HUES64 (cell line): ENCODE results near the gene HOXB4.
A peak's percentile ranks its signal among the peaks of the same experiment; 100 is the strongest.

Source experiments
- H3K27ac ChIP-seq: 2 replicates; pipeline ENCODE4 v1.7.0; 2013; ENCODE audit warnings: low read depth, low read length, inconsistent platforms
- H3K27me3 ChIP-seq: 2 replicates; pipeline ENCODE4 v1.6.1; 2013; ENCODE audit warnings: mild to moderate bottlenecking, low read length; ENCODE audit not compliant: insufficient read depth
- H3K36me3 ChIP-seq: 2 replicates; pipeline ENCODE4 v1.6.1; 2013; ENCODE audit warnings: mild to moderate bottlenecking, low read length; ENCODE audit not compliant: insufficient read depth
- H3K4me1 ChIP-seq: 2 replicates; pipeline ENCODE4 v1.6.1; 2013; ENCODE audit warnings: mild to moderate bottlenecking, low read length, moderate library complexity; ENCODE audit not compliant: insufficient read depth
- H3K4me3 ChIP-seq: 2 replicates; pipeline ENCODE4 v1.5.1; 2013; ENCODE audit warnings: mild to moderate bottlenecking, low read length, moderate library complexity
- H3K9ac ChIP-seq: 2 replicates; pipeline ENCODE4 v1.6.1; 2013; ENCODE audit warnings: mild to moderate bottlenecking, low read depth, low read length
- H3K9me3 ChIP-seq: 2 replicates; pipeline ENCODE4 v1.6.1; 2013; ENCODE audit warnings: low read depth, low read length; ENCODE audit not compliant: insufficient read depth
- WGBS: fragments of 150-250, 120-280 bp; methylation state at CpG from one replicate; pipeline ENCODE4 v1.1.7; 2013; ENCODE audit warnings: missing lambda C conversion rate; 5-methylcytosine and 5-hydroxymethylcytosine counted together

Gene HOXB4

DNA sequence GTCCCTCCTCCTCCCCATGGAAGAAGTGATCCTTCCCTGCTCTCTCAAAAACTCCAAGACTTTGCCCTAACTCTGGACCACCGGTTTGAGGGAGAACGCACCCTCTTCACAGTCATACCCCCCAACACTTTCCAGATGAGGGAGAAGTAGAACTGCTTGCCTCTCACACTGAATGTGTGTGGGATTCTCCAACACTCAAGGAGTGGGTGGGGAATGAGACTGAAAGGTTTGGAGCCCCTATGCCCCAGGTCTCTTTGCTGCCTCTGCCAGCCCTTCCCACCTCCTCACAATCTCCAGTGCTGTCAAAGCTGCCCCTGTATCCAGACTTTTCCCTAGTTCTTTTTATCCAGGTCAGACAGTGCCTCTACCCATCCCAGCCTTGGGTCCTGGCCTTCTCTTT lies 11.4 kb downstream of the HOXB4 start:
- no peaks in the 10 kb centered on the region for H3K9me3 ChIP-seq
- H3K27ac ChIP-seq: no peak overlapping the region
- 0% methylated on average over 1 of the region's 2 CpGs for WGBS
- no peak overlapping the region for H3K9ac ChIP-seq
- H3K4me1 ChIP-seq: peaks cover 31% of the 10 kb centered on the region
- no peaks in the 10 kb centered on the region for H3K36me3 ChIP-seq
- peaks cover 100% of the 10 kb centered on the region for H3K27me3 ChIP-seq
- no peak overlapping the region for H3K4me3 ChIP-seq

DNA sequence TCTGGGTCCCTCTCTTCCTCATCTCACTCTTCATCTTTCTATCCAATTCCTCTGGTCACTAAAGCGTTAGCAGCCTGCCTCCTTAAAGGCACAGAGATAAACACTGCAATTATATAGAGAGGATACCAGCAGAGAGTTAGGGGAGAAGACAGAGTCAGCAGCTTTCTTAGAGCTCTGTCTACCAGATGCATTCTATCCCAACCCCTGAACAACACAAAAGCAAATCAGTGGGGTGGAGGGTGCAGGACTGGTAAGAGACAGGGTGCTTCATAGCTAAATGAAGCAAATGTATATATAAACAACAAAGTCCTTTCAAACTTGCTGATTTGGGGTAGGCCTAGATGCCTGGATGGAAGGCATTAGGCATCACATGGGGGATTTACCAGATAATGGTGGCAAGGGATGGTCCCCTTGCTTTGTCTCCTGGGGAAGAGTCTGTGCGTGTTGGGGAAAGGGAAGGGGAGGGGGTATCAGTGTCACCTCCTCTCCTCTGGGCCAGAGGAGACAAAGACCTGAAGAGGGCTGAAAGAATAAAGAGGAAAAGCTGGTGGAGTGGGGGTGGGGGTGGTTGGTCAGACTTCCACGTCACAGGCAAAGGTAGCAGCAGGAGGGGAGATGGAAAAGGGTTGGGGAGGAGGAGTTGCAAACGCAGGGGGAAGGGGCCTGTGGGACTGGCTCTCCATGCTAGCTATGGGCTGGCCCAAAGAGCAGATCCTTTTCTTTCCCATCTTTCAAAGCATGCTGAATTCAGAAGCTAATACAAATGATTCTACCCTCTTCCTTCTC lies 12.0 kb downstream of the HOXB4 start:
- Histone ChIP-seq H3K9me3 (no peaks in the 10 kb centered on the region), H3K9ac (no peak overlapping the region), H3K4me3 (no peak overlapping the region), H3K27ac (no peak overlapping the region), H3K36me3 (no peaks in the 10 kb centered on the region), H3K4me1 (peaks cover 29% of the 10 kb centered on the region), H3K27me3 (peaks cover 100% of the 10 kb centered on the region)
- 4% methylated on average over 4 of the region's 4 CpGs for WGBS

DNA sequence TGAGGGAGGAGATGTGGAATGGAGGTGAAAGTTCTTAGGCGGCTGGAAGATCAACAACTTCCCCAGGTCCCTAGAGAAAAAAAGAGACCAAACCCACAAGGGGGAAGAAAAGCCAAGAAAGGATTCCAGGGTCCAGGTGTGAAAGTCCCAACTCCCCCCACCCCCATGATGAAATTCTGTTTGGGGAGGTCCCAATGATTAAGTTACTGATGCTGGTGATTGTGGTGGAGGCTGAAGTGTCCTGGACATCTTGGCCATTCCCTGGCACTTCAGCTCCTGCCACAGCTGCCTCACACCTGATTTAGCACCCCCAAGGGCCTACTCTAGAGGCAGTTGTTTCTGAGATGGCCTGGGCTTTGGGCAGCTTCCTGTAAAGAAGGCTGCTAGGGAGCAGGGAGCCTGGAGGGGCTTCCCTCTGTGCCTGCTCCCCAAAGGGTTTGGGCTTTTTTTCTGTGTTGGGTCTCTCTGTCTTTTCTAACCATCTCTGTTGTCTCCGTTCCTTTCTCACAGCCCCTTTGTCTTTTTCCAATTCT lies 13.1 kb downstream of the HOXB4 start:
- H3K4me1 ChIP-seq: peaks cover 19% of the 10 kb centered on the region
- 11% methylated on average over 2 of the region's 2 CpGs for WGBS
- no peaks in the 10 kb centered on the region for H3K36me3 ChIP-seq
- no peak overlapping the region for H3K9ac ChIP-seq
- no peaks in the 10 kb centered on the region for H3K9me3 ChIP-seq
- no peak overlapping the region for H3K27ac ChIP-seq
- H3K4me3 ChIP-seq: no peak overlapping the region
- peaks cover 100% of the 10 kb centered on the region for H3K27me3 ChIP-seq

DNA sequence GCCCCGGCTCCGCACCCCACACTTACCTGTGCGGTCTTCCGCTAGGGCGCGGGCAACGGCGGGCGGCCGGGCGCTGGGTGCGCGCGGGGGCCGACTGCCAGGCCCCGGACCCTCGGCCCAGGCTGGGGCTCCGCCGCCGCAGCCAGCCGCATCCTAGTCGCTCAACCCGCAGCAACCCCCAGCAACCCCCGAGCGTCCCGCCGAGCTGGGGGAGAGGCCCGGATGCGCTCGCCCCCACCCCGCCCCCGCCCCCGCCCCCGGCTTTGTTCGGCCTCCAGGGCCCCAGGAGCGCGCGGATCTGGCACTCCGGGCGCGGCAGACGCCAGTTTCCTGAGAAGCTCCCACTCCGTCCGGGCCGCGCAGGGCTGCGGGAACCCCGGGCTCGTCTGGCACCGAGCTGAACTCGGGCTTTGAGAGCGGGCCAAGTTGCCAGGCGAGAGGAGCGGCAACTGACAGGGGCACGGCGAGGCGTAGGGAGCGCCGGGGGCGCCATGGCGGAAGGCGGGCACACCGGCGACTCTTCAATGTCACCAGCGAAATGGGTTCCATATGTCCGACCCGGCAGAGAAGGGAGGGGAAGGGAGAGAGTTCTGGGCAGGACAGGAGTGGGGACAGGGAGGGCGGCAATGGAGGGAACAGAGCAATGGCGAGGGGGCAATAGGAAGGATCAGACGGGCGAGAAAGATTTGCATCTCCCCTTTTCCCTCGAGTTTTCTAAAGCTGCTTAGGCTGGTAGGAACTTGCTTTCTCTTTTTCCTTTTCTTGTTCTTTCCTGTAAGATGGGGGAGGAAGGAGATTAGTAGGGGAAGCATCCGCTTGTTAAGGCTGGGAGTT lies 13.7 kb downstream of the HOXB4 start:
- under 1% methylated on average over 73 of the region's 73 CpGs for WGBS
- peak overlapping the region; percentile 31 for H3K4me3 ChIP-seq
- no peaks in the 10 kb centered on the region for H3K36me3 ChIP-seq
- H3K27ac ChIP-seq: no peak overlapping the region
- peaks cover 100% of the 10 kb centered on the region for H3K27me3 ChIP-seq
- no peak overlapping the region for H3K9ac ChIP-seq
- H3K9me3 ChIP-seq: no peaks in the 10 kb centered on the region
- H3K4me1 ChIP-seq: peaks cover 13% of the 10 kb centered on the region

DNA sequence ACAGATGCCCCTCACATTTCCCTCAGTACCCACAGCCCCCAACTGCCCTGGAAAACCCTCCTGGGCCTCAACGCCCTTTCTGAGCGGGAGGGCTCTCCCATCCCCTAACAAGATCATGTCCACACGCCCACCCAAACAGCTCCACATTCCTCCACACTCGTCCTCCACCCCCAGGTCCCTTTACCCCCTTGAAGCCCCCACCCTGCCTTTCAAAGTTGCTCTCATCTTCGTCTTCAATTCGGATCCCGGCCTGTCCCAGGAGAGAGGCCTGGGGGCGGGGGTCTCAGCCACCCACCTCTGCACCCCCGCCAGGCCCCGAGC lies 14.3 kb downstream of the HOXB4 start:
- H3K36me3 ChIP-seq: no peaks in the 10 kb centered on the region
- no peak overlapping the region for H3K9ac ChIP-seq
- H3K4me1 ChIP-seq: peaks cover 13% of the 10 kb centered on the region
- peaks cover 100% of the 10 kb centered on the region for H3K27me3 ChIP-seq
- no peak overlapping the region for H3K27ac ChIP-seq
- H3K4me3 ChIP-seq: no peak overlapping the region
- no peaks in the 10 kb centered on the region for H3K9me3 ChIP-seq
- WGBS: 2% methylated on average over 10 of the region's 10 CpGs

DNA sequence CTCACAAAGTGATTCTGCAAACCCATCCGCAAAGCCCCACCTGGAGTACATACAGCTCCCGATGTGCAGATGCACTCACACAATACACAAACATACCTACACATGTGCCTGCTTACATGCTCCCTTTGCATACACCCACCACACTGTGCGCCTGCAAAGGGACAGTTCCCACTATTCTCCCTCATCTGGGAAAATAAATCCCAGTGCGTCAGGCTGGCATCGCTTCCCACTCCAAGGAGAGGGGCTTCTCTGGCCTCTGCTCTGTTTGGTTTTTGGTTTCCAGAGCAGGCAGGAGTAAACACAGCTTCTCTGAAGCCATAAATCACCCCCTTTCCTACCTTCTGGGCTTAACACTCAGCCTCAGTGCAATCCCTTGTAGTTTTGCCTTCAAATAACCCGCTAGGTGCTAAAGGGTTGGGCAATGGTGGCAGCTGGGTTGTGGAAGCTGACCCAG lies 14.7 kb downstream of the HOXB4 start:
- peaks cover 100% of the 10 kb centered on the region for H3K27me3 ChIP-seq

DNA sequence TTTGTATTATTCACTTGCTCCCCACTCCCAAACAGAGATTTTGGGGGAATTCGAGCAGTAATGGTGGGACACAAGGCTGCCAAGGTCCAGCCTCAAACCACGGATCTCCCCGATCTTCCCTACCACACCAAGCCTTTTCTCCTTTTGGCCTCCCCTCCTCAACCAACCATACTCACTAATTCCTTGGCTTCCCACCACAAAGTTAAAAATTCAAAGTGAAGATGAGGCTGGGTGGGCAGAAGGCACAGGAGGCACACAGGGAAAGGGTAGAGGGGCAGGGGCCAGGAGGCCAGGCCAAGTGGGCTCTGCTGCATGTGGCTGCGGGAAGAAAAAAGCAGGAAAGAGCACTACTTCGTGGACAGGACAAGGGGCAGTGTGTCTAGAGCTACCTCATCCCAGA lies 15.2 kb downstream of the HOXB4 start:
- peaks cover 100% of the 10 kb centered on the region for H3K27me3 ChIP-seq
- no peak overlapping the region for H3K9ac ChIP-seq
- H3K36me3 ChIP-seq: no peaks in the 10 kb centered on the region
- H3K27ac ChIP-seq: no peak overlapping the region
- 30% methylated on average over 5 of the region's 5 CpGs for WGBS
- no peak overlapping the region for H3K4me3 ChIP-seq
- H3K9me3 ChIP-seq: no peaks in the 10 kb centered on the region
- H3K4me1 ChIP-seq: peaks cover 10% of the 10 kb centered on the region

More for the DNA sequence above, 14.7 kb downstream of the HOXB4 start:
- Histone ChIP-seq H3K36me3 (no peaks in the 10 kb centered on the region), H3K9me3 (no peaks in the 10 kb centered on the region), H3K27ac (no peak overlapping the region), H3K4me1 (peaks cover 13% of the 10 kb centered on the region), H3K4me3 (no peak overlapping the region), H3K9ac (no peak overlapping the region)
- WGBS: 22% methylated on average over 6 of the region's 6 CpGs

DNA sequence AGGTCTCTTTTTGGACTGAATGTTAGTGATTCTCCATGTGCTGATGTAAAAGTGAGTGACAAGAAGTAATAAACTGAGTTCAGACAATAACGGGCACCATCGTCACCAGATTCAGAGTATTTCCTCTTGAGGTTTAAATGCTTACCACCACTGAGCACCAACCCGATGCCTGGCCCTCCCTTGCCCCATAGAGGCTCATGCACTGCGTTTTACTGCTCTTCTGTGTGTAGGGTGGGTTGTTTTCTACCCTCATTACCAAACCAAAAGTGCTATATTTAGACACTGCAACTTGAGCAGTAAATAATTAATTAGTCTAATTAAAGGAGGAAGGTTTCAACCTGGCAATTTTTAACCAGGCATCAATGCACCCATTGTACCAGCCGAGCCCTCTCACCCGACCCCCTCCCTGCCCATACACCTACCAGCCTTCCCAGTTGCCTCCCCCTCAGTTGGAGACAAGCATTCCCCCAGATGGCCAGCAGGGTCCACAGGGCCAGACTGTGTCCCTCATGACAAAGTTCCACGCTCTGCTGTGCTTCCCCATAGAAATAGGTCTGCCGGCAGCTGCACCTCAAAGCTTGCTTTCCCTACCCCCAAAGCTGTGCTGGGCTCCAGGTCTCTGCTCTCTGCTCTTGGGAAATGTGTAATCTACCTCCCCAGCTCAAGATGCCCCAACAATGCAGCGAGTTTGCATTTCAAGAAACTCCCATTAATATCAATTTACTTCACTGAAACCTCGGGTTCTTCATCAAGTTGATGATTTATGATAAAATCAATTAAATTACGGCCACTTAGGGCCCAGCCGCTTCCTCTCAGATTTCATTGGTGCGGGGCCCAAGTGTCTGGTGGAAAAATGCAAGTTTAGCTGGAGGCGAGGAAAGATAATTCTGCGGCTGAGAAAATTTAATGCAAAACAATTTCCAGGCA lies 16.0 kb downstream of the HOXB4 start:
- peaks cover 100% of the 10 kb centered on the region for H3K27me3 ChIP-seq
- WGBS: 46% methylated on average over 14 of the region's 15 CpGs
- no peak overlapping the region for H3K27ac ChIP-seq

DNA sequence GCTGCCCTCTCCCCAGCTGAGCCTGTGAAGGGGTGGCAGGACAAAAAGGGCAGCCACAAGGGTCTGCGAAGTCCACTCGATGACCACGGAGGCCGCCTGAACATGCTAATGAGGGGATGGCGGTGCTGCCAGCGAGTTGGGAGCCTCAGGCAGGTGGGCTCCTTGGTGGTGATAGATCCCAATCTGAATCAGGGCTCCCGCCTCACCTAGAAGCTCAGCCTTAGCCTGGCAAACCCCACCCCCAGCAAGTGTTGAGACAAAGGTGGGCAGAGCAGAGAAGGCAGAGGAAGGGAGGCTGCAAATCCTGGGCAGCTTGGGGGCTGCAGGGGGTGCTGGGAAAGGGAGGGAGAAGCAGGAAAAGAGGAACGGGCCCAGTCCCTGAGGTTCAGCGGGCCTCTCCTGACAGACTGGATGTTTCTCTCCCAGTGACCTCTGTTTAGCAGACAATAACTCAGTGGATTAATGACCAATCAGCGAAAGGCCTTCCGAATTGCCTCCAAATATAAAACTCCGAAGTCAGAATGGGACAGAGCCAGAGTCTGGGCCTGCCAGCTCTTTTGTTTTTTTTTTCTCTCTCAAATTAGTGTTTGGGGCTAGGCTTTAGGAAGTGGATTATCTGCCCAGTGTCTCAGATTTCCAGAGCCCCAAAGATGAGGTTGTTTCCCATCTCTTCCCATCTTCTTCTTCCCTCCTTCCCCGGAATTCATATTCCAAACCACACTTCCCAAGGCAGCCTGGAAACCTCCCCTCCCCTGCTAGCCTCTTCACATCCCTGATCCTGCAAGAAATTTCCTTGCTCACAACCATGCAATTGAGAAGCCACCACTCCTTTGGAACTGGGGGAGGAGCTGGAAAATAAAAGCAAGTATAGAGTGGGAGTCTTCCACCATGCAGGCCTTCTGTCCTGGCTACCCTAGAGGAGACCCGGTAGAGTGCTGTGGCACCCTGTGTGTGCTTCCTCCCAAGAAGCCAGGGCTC lies 18.0 kb downstream of the HOXB4 start:
- no peak overlapping the region for H3K27ac ChIP-seq
- peaks cover 100% of the 10 kb centered on the region for H3K27me3 ChIP-seq
- H3K4me3 ChIP-seq: no peak overlapping the region
- no peaks in the 10 kb centered on the region for H3K36me3 ChIP-seq
- 20% methylated on average over 14 of the region's 14 CpGs for WGBS
- no peak overlapping the region for H3K9ac ChIP-seq
- H3K4me1 ChIP-seq: peaks cover 4% of the 10 kb centered on the region
- H3K9me3 ChIP-seq: no peaks in the 10 kb centered on the region

More for the DNA sequence above, 16.0 kb downstream of the HOXB4 start:
- H3K9me3 ChIP-seq: no peaks in the 10 kb centered on the region
- no peak overlapping the region for H3K9ac ChIP-seq
- H3K36me3 ChIP-seq: no peaks in the 10 kb centered on the region
- no peak overlapping the region for H3K4me3 ChIP-seq
- H3K4me1 ChIP-seq: peaks cover 4% of the 10 kb centered on the region
